OCI-LY1 (cell line): ENCODE results near the gene MTCL3.

Experiments used
- EZH2 ChIP-seq: fragments of 200-600 bp; sonication (generic), shearing (Covaris generic); IDR thresholded peaks from 2 replicates; pipeline ENCODE4 v1.8.0; 2017; ENCODE audit warnings: borderline replicate concordance, mixed run types, mild to moderate bottlenecking, antibody characterized with exemption, low read length, moderate library complexity, mixed read lengths
- TF ChIP-seq, protein P1 (sequence below): fragments of 200-600 bp; sonication (generic), shearing (Covaris generic); IDR thresholded peaks from 2 replicates; pipeline ENCODE4 v1.5.1; 2017; ENCODE audit warnings: mild to moderate bottlenecking, antibody characterized with exemption, low read length, moderate library complexity, mixed read lengths

DNA sequence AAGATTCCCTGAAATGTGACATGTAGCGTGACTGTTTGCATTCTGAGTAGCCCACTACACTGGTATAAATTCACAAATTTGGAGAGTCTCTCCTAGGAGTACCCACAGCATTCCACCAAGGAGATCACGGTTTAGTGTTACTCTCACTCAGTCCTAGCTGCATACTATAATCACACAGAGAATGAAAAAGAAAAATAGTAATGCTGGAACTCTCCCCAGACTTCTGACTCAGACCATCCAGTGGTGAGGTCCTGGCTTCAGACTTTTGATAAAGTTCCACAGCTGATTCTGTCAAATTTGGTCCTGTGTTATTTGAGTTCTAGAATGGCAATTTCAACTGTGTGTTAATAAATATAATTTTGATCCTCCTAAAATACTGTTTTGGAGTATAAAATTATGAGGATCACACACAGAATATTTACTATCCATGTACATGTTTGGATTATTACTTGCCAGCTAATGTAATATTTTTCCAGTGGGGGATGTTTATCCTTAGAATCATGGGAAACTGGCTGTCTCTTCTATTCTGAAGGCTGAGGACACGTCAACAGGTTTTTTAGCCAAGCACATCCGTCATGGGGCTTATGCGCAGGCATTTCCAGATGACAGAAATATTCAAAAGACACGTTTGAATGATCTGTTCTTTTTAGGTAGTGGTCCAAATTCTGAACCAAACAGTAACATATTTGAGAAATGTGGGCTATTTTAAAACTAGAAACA, 54.8 kb downstream of the MTCL3 start:
- TF ChIP-seq, protein P1, sequence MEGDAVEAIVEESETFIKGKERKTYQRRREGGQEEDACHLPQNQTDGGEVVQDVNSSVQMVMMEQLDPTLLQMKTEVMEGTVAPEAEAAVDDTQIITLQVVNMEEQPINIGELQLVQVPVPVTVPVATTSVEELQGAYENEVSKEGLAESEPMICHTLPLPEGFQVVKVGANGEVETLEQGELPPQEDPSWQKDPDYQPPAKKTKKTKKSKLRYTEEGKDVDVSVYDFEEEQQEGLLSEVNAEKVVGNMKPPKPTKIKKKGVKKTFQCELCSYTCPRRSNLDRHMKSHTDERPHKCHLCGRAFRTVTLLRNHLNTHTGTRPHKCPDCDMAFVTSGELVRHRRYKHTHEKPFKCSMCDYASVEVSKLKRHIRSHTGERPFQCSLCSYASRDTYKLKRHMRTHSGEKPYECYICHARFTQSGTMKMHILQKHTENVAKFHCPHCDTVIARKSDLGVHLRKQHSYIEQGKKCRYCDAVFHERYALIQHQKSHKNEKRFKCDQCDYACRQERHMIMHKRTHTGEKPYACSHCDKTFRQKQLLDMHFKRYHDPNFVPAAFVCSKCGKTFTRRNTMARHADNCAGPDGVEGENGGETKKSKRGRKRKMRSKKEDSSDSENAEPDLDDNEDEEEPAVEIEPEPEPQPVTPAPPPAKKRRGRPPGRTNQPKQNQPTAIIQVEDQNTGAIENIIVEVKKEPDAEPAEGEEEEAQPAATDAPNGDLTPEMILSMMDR = no peak
- TF ChIP-seq EZH2 = no peak
